ENCODE results near the gene MIAT.

- no peak for TF ChIP-seq EZH2 (IDR thresholded peaks at IDR 0.05)
- no peak for TF ChIP-seq POLR2AphosphoS5 (IDR thresholded peaks at IDR 0.05; ENCODE audit: borderline replicate concordance, low read depth, low read length)
- no peak for TF ChIP-seq FOXP2 (optimal IDR thresholded peaks at IDR 0.05; ENCODE audit: control extremely low read depth, extremely low read length, insufficient read depth)
Measured at GRCh38 chr22:26671317-26672059, 14.1 kb downstream of the MIAT start.
